Glomerular visceral epithelial cell (primary cell): Measurements from ENCODE around the gene PICK1.

Source experiments
- DNase-seq: peaks from one replicate; pipeline ENCODE4 v3.0.0-alpha.2; 2016; ENCODE audit errors: extremely low spot score

The PICK1 gene

GRCh38 chr22:38056969-38057891 lies at the start of gene PICK1:
Gene PICK1 (plus strand): TSS chr22:38057404. CDS start chr22:38057810, 406 bp downstream.
- DNase-seq: peak; percentile 90

DNA sequence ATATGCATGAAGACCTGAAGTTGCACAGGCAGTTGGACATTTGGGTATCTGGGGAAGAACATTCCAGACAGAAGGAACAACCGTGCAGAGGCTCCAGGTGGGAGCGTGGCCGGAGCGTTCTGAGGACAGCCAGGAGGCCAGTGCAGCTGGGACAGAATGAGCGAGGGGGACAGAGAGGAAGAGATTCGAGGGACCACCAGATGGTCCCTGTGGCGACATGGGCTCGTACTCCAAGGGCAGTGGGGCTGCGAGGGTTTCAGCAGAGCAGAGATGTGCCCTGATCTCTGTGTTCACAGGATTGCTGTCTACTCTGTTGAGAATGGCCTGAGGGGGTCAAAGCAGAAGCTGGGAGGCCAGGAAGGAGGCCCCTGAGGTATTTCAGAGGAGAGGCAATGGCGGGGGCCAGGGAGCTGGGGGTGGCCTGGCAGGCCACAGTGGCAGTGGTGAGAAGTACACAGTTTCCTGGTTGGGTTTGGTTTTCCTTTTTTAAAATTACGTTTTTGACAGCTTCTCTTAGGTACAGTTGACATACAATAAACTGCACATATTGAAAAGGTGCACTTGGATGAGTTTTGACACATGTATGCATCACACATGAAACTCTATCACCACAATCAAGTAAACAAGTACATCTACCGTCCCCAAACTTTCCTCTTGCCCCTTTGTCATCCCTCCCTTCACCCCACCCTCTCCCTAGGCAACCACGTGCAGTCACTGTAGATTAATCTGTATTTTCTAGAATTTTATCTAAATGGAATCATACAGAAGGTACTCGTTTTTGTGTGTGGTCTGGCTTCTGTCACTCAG lies 48.0 kb upstream of the PICK1 start:
- no peak for DNase-seq

GRCh38 chr22:38012604-38013072 lies 44.6 kb upstream of the PICK1 start:
- no peak for DNase-seq

- DNase-seq: no peak
Measured at GRCh38 chr22:38014083-38014482, 43.1 kb upstream of the PICK1 start.

DNA sequence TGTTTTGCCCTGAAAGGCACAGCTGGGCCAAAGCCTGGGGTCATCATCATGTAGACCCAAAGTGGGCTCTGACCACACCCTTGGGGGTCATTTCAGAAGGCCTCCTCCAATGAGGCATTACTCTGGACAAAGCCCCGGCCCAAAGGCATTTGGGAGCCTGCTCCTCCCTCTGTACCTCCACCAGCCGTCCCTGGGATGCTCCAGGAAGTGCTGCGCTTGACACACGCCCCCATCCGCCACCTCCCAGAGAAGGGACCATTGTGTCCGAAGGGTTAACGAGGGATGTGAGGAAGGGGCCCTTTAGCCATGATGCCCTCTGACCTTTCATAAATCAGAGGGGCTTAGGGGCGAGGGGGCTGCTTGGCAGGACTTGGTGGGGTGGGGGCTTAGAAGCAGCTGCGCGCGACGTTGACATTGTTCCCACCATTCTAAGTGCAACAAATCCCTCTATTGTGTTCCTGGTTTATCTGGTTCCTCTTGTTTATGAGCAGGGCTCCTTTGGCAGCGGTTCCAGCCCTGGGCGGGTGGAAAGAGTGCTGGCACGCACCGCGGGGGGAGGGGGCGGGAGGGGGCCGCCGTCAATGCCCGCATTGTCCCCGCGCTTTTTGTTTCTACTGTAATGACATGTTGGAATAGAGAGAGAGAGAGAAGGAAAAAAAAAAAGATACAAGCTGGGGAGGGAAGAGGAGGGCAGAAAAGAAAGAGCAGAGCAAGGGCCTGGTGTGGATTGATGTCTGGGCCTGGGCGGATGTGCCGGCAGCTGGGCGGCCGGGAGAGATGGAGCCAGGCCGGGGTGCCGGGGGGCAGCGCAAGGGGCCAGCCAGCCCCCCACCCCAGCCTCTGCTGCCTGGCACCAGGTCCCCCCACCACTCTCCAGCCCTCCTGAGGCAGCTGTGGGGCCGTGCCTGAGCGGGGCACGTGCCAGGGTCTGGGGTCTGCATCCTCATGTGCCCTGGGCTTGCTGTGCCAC lies 40.7 kb upstream of the PICK1 start:
- no peak for DNase-seq

DNA sequence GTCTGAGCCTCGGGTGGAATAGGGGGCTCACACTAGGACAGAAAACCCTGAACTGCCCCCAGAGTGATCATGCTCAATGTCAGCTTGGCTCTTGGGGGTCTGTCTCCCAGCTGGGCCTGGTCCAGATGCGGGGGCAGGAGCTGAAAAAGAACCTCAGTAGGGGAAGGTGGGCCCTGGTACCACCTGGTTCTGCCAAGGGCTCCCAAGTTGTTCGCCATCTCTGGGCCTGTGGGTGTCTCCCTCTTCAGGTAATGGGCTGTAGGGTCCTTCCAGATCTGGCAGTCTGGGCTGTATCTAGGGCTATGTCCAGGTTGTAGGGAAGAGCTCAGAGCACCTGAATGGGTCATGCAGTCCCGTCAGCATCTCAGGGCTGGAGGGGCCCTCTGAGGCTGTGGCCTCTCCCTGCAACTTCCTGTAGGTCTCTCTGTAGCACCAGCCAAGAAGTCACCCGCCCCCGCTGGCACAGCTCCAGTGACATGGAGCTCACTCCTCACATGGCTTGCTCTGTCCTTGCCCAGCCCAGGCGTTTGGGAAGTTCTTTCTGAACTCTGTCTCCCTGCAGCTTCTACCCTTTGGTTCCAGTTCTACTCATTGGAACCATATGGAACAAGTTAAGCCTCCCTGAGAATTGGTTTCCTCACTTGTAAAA lies 39.8 kb upstream of the PICK1 start:
- DNase-seq: peak; percentile 30

GRCh38 chr22:38017939-38018885 lies 39.0 kb upstream of the PICK1 start:
- no peak for DNase-seq

GRCh38 chr22:38018938-38019827 lies 38.0 kb upstream of the PICK1 start:
- no peak for DNase-seq

DNA sequence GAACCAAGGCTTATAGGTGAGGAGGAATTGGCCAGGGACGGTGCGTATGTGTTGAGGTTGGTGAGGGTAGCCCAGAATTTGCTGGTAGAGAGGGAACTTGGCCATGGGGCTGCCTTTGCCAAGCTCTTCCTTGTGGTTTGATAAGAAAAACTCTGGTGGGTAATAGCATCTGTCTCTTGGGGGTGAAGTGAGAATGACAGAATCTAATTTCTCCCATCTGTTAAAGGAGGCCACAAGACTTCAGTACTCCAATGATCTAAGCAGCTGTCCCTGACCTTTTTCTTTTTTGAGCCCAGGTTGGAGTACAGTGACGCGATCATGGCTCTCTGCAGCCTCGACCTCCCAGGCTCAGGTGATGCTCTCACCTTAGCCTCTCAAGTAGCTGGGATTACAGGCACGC lies 36.0 kb upstream of the PICK1 start:
- no peak for DNase-seq

DNA sequence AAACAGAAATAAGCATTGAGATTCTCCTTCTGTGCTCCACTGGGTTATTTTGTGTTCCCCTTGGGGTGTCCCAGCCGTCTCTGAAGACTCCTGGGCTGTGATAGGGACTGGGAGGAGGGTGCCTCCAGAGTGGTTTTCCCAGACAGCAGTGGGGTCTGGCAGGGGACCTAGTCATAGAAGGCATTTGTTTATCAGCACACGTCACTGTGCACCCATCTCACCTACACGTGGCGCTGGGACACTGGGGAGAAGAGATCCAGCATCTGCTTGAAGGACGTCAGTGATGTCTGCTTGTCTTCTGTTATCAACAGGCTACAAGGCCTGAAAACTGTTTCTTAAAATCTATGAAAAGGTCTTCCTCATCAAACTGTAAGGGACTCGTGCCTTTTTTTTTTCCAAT lies 34.2 kb upstream of the PICK1 start:
- DNase-seq: no peak

GRCh38 chr22:38025514-38025913 lies 31.7 kb upstream of the PICK1 start:
- DNase-seq: no peak

GRCh38 chr22:38026130-38027111 lies 30.8 kb upstream of the PICK1 start:
- DNase-seq: no peak

GRCh38 chr22:38027487-38027886 lies 29.7 kb upstream of the PICK1 start:
- DNase-seq: no peak

- no peak for DNase-seq
Measured at GRCh38 chr22:38028344-38029130, 28.7 kb upstream of the PICK1 start.

GRCh38 chr22:38029370-38029769 lies 27.8 kb upstream of the PICK1 start:
- no peak for DNase-seq

GRCh38 chr22:38029901-38030300 lies 27.3 kb upstream of the PICK1 start:
- no peak for DNase-seq
